Liver (tissue), 9 donors: ENCODE measurements around the gene CD79A. TPM values are rescaled to one million over a fixed set of nuclear protein-coding genes. Genes with fewer than 3 reads are reported as not detected.

ENCODE experiments used
- DNase-seq: peaks from one replicate; pipeline ENCODE4 v3.0.0-alpha.2; 2017; ENCODE audit warnings: low spot score
- H3K27ac ChIP-seq, 2 donors: one replicate each; pipeline ENCODE4 v1.7.0; 2013; ENCODE audit warnings: inconsistent platforms in 2 of 2, low read length in 2 of 2, control low read depth in 1 of 2, low read depth in 1 of 2, mild to moderate bottlenecking in 1 of 2
- H3K27me3 ChIP-seq, 4 donors: one replicate each; pipeline versions ENCODE4 v1.6.1 to v1.7.0; 2013; ENCODE audit warnings: low read length in 3 of 4, inconsistent platforms in 1 of 4, mild to moderate bottlenecking in 1 of 4, moderate library complexity in 1 of 4; ENCODE audit not compliant: control insufficient read depth in 4 of 4, insufficient read depth in 4 of 4
- H3K36me3 ChIP-seq, 4 donors: one replicate each; pipeline versions ENCODE4 v1.6.1 to v1.7.0; 2013; ENCODE audit warnings: low read length in 3 of 4, mild to moderate bottlenecking in 3 of 4, low read depth in 1 of 4, moderate library complexity in 1 of 4; ENCODE audit not compliant: control insufficient read depth in 4 of 4, insufficient read depth in 3 of 4
- H3K4me1 ChIP-seq, 4 donors: one replicate each; pipeline versions ENCODE4 v1.6.1 to v1.7.0; 2013; ENCODE audit warnings: low read length in 3 of 4, mild to moderate bottlenecking in 3 of 4, moderate library complexity in 1 of 4; ENCODE audit not compliant: control insufficient read depth in 4 of 4, insufficient read depth in 4 of 4
- H3K4me3 ChIP-seq, 3 donors: one replicate each; pipeline versions ENCODE4 v1.6.1 to v1.7.0; 2013; ENCODE audit warnings: low read length in 3 of 3, control low read depth in 1 of 3, low read depth in 1 of 3, mild to moderate bottlenecking in 1 of 3
- H3K9ac ChIP-seq, 2 donors: one replicate each; pipeline ENCODE4 v1.7.0; 2013; ENCODE audit warnings: low read length in 2 of 2, mild to moderate bottlenecking in 2 of 2, moderate library complexity in 2 of 2, control low read depth in 1 of 2, low read depth in 1 of 2
- H3K9me3 ChIP-seq, 4 donors: one replicate each; pipeline versions ENCODE4 v1.6.1 to v1.7.0; 2013; ENCODE audit warnings: low read length in 3 of 4; ENCODE audit not compliant: control insufficient read depth in 4 of 4
- ATF3 ChIP-seq: IDR thresholded peaks from 2 replicates; pipeline ENCODE4 v1.6.1; 2016; ENCODE audit warnings: antibody characterized with exemption
- CTCF ChIP-seq: fragments of 150-350 bp; IDR thresholded peaks from 2 replicates; pipeline ENCODE4 v1.5.1; 2017; ENCODE audit warnings: improper control_type of control experiment, low read depth, low read length; ENCODE audit not compliant: missing input control
- EGR1 ChIP-seq, 2 donors: IDR thresholded peaks; 2 replicates each; pipeline ENCODE4 v1.6.1; 2016 to 2018; ENCODE audit warnings: antibody characterized with exemption in 2 of 2, low read depth in 2 of 2
- FOXA1 ChIP-seq: IDR thresholded peaks from 2 replicates; pipeline ENCODE4 v1.6.1; 2016; ENCODE audit warnings: antibody characterized with exemption
- FOXA2 ChIP-seq: IDR thresholded peaks from 2 replicates; pipeline ENCODE4 v1.6.1; 2016; ENCODE audit warnings: antibody characterized with exemption
- GABPA ChIP-seq, 2 donors: IDR thresholded peaks in 1 of 2; conservative IDR thresholded peaks in 1 of 2; 2 replicates each; pipeline ENCODE4 v1.6.1; 2016; ENCODE audit warnings: antibody characterized with exemption in 2 of 2, mild to moderate bottlenecking in 1 of 2, moderate library complexity in 1 of 2
- HNF4A ChIP-seq, 2 donors: conservative IDR thresholded peaks; 2 replicates each; pipeline ENCODE4 v1.6.1; 2016; ENCODE audit warnings: antibody characterized with exemption in 2 of 2, mild to moderate bottlenecking in 2 of 2
- HNF4G ChIP-seq: IDR thresholded peaks from 2 replicates; pipeline ENCODE4 v1.6.1; 2016; ENCODE audit warnings: antibody characterized with exemption
- JUND ChIP-seq, 2 donors: IDR thresholded peaks; 2 replicates each; pipeline ENCODE4 v1.6.1; 2016; ENCODE audit warnings: antibody characterized with exemption in 2 of 2
- MAX ChIP-seq: IDR thresholded peaks from 2 replicates; pipeline ENCODE4 v1.6.1; 2016; ENCODE audit warnings: antibody characterized with exemption
- NR2F2 ChIP-seq: IDR thresholded peaks from 2 replicates; pipeline ENCODE4 v1.6.1; 2016; ENCODE audit warnings: antibody characterized with exemption
- RAD21 ChIP-seq, 2 donors: IDR thresholded peaks; 2 replicates each; pipeline ENCODE4 v1.6.1; 2016; ENCODE audit warnings: antibody characterized with exemption in 2 of 2, mild to moderate bottlenecking in 2 of 2
- REST ChIP-seq: IDR thresholded peaks from 2 replicates; pipeline ENCODE4 v1.6.1; 2016; ENCODE audit warnings: antibody characterized with exemption, mild to moderate bottlenecking
- RXRA ChIP-seq, 2 donors: IDR thresholded peaks; 2 replicates each; pipeline ENCODE4 v1.6.1; 2017 to 2018; ENCODE audit warnings: antibody characterized with exemption in 2 of 2, mild to moderate bottlenecking in 1 of 2
- SP1 ChIP-seq: IDR thresholded peaks from 2 replicates; pipeline ENCODE4 v1.6.1; 2018; ENCODE audit warnings: antibody characterized with exemption, mild to moderate bottlenecking
- TAF1 ChIP-seq: conservative IDR thresholded peaks from 2 replicates; pipeline ENCODE4 v1.6.1; 2016; ENCODE audit warnings: antibody characterized with exemption, mild to moderate bottlenecking
- YY1 ChIP-seq: IDR thresholded peaks from 2 replicates; pipeline ENCODE4 v1.6.1; 2016; ENCODE audit warnings: antibody characterized with exemption, mild to moderate bottlenecking
- ZBTB33 ChIP-seq: IDR thresholded peaks from 2 replicates; pipeline ENCODE4 v1.6.1; 2016; ENCODE audit warnings: antibody characterized with exemption
- WGBS: extraction: QIAGEN DNeasy Blood & Tissue Kit; methylation state at CpG from one replicate; pipeline ENCODE4 v1.1.7; 2013; 5-methylcytosine and 5-hydroxymethylcytosine counted together
- polyA plus RNA-seq, 2 donors: library from polyadenylated mRNA; stranded (reverse) in 1 of 2; unstranded in 1 of 2; fragments of 200-250 nt in 1 of 2; fragments of >200 nt in 1 of 2; fragmentation: Nextera tagmentation in 1 of 2; extraction: Ambion mirVana in 1 of 2; gene quantifications; one replicate each; pipeline versions ENCODE4 v1.2.1 to v1.2.3, GENCODE V29; 2013 to 2015
- total RNA-seq, 2 donors: library from RNA; depleted of rRNA; stranded (reverse); fragments of >200 nt; gene quantifications; one replicate each; pipeline ENCODE4 v1.2.3, GENCODE V29; 2014
- donor health status: healthy.
- donor health status: healthy.
- donor health status: healthy.
- donor health status: healthy.
- donor health status: healthy.

The CD79A gene
- total and polyA plus RNA-seq, 4 donors, result 0.43 to 5.0 (median 2.0) TPM

- no peak overlapping the region for H3K4me3 ChIP-seq
- no peak for TF ChIP-seq CTCF
- TF ChIP-seq EGR1 (IDR thresholded peaks at IDR 0.05; ENCODE audit: low read depth in 2 of 2), result no peak
- TF ChIP-seq FOXA1, result no peak
- TF ChIP-seq ZBTB33, result no peak
- no peak for TF ChIP-seq REST
- no peak for TF ChIP-seq MAX
- TF ChIP-seq FOXA2, result no peak
- TF ChIP-seq TAF1, result no peak
- no peak for TF ChIP-seq RXRA (IDR thresholded peaks at IDR 0.05)
- no peak for TF ChIP-seq RAD21 (IDR thresholded peaks at IDR 0.05)
- TF ChIP-seq HNF4A (conservative IDR thresholded peaks at IDR 0.05), result no peak
- no peak for TF ChIP-seq HNF4G
- no peak for TF ChIP-seq JUND (IDR thresholded peaks at IDR 0.05)
- TF ChIP-seq GABPA (IDR thresholded peaks at IDR 0.05 in 1 of 2, conservative IDR thresholded peaks at IDR 0.05 in 1 of 2), result no peak
- TF ChIP-seq ATF3, result no peak
- TF ChIP-seq NR2F2, result no peak
- TF ChIP-seq SP1, result no peak
- no peak for TF ChIP-seq YY1
- WGBS, result 94% methylated on average over 15 of the region's 15 CpGs
- H3K27me3 ChIP-seq, result no peaks in the 10 kb centered on the region
- no peak for DNase-seq
- no peaks in the 10 kb centered on the region for H3K9me3 ChIP-seq
- H3K27ac ChIP-seq, result no peak overlapping the region
- no peak overlapping the region for H3K9ac ChIP-seq
- H3K36me3 ChIP-seq, result peaks cover 17 to 76% (median 26%) of the 10 kb centered on the region in 4 donors
- H3K4me1 ChIP-seq, result no peaks in the 10 kb centered on the region
Measured at GRCh38 chr19:41898235-41898634, 21.2 kb downstream of the CD79A start.
